GM21825 (cell line): ENCODE data around the gene KLHL22.

Experiments used
- ATAC-seq: cut with Tn5 transposase; IDR thresholded peaks from one replicate; pipeline ENCODE4 v1.9.1; 2021; ENCODE audit warnings: mild to moderate bottlenecking, moderate library complexity; ENCODE audit not compliant: unreplicated experiment

Gene KLHL22

GRCh38 chr22:20435436-20436306 is 59.9 kb downstream of the KLHL22 start:
- no peak for ATAC-seq

GRCh38 chr22:20434773-20435172 is 60.8 kb downstream of the KLHL22 start:
- no peak for ATAC-seq

DNA sequence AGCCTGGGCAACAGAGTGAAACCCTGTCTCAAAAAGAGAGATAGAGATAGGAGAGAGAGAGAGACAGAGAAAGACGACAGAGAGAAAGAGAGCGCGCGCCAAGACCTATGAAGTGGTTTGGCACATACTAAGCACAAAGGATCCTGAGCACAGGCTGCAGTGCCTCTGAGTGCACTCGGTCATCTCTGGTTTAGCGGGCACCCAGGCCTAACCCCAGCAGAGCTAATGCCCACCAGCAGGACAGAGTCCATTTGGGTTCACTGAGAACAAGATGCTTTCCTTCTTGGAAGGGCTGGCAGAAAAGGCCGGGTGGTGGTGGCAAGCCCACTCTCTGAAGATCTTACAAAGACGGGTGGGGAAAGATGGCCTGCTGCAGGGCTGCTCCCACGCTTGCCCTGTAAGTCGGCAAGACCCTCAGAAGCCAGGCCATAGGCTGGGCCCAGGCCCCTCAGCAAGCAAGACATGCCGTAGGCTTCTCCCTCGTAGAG is 61.3 kb downstream of the KLHL22 start:
- no peak for ATAC-seq

DNA sequence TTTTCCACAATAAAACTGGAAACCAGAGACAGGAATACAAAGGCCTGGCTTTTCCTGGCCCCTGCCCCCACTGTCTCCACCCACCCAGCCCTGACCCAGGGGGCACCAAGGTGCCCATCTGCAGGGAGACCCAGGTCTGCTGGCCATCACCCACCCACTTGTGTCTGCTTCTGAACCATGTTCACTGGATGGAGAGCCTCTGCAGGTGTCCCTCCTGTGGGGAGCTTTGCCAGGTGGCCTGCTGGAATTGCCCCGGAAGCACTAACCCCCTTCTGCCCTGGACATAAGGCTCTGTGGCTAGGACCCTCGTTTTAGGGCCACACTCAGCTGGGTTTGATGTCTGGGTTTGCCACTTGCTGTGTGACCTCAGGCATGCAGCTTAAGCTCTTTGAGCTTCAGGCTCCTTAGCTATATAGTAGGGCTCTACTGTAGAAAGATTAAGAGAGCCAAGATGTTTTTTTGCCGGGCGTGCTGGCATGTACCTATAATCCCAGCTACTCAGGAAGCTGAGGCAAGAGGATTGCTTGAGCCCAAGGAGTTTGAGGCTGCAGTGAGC is 61.8 kb downstream of the KLHL22 start:
- no peak for ATAC-seq

GRCh38 chr22:20433191-20433590 is 62.4 kb downstream of the KLHL22 start:
- no peak for ATAC-seq

DNA sequence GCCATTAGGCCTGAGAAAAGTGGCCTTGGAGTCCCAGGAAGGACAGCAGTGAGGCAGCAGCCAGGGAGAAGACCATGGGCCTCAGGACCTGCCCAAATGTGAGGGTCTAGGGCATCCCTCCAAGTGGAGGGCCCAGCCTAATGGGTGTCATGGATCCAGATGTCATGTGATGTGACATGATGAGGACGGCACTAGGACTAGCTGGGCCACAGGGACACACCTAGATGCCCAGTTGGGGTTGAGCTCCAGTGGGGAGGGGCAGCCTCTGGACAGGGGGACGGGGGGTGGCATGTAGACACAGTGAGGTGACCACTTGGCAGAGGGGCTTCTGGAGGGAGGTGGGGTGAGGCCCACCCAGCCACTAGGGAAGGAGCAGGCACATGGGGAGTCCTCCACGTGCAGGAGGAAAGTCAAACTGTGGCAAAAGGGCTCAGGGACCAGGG is 63.3 kb downstream of the KLHL22 start:
- ATAC-seq, result no peak

DNA sequence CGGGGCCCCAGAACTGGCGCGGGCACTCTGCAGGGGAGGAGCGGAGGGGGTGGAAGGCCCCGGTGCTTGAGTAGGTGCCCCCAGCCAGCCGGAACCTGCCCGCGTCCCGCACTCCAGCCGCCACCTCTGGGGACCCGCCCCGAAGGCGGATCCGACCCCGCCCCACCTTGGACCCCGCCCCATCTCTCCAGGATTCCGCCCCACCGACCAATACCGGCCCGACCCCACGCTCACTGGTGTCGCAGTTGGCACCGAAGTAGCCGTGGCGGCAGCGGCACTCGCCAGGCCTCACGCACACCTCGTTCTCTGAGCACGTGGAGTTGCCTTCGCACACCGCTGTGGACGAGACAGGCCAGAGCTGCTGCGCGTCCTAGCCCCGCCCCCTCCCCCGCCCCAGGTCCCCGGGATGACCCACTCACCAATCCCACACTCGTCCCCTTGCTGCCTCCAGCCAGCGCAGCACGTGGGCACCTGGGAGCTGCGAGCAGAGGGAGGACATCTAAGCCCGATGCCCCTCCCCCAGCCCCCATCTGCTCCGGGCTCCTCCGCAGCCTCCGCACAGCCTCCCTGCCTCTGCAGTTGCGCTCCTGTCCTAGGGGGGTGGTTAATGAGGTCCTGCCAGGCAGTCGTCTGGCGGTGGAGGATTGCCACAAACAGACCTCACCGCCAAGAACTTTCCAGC is 63.9 kb downstream of the KLHL22 start:
- no peak for ATAC-seq

DNA sequence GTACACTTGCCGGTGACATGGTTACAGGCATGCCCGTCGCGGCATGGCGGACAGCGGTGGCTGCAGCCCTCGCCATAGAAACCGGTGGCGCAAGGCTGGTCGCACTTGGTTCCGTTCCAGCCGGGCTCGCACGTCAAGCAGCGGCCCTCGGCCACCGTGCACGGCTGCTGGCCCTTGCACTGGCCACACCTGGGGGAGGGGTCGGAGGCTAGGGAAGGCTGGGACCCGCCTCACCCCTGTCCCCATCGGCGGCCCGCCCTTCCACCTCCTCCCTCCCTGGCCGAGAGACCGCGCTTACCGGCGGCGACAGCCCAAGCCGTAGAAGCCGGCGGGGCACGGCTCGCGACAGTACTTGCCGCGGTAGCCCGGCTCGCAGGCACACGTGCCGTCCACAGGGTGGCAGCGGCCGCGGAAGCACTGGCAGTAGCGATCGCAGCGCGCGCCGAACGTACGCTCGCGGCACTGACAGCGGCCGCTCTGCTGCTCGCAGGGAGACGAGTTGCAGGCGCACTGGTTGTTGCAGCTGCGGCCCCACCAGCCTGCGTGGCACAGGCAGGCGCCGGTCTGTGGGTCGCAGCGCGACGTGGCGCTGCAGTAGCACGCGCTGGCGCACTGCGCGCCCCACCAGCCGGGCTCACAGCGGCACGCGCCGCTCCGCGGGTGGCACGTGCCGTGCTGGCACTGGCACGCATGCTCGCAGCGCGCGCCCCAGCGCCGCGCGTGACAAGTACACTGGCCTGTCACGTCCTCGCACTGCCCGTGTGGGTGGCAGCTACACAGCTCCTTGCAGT is 64.7 kb downstream of the KLHL22 start:
- ATAC-seq, result no peak

DNA sequence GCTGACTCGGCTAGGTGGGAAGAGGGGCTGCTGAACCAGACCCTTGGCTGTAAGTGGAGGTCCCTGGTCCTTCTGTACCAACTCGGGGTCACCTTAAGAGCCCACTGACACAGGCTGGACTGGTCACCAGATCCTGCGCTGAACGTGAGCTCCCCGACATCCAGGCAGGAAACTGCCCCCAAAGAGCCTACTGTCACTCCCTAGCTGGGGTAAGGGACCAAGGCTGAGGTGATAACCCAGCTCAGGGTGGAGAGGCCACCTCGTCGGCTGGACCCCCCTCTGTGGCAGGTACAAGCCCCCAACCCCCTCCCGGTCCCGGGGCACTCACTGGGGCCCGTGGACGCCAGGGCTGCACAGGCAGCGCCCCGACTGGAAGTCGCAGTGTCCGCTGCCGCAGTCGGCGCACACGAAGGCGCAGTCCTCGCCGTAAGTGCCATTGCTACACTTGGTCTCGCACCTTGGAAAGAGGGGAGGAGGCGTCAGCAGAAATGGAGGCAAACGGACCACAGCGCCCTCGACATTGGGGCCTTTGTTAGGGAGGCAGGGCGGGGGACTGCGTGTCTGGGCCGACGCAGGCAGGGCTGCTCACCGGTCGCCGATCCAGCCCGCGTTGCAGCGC is 65.4 kb downstream of the KLHL22 start:
- no peak for ATAC-seq

- ATAC-seq, result no peak
Measured at GRCh38 chr22:20429254-20430100, 66.1 kb downstream of the KLHL22 start.

- ATAC-seq, result no peak
Measured at GRCh38 chr22:20428496-20429253, 66.9 kb downstream of the KLHL22 start.

DNA sequence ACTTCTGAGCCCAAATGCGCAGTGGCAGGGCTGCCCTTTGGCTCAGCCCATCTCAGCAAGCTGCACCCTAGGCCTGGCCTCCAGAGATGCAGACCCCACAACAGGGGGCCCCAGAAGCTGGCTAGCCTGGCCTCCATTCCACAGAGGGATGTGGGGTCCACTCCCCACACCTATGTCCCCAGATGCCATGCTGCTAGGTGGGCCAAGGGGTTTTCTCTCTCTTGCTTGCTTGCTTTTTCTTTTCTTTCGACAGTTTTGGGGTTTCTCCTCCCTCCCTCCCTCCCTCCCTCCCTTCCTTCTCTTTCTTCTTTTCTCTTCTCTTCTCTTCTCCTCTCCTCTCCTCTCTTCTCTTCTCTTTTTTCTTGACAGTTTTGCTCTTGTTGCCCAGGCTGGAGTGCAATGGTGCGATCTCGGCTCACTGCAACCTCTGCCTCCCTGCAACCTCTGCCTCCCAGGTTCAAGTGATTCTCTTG is 67.6 kb downstream of the KLHL22 start:
- ATAC-seq, result no peak

DNA sequence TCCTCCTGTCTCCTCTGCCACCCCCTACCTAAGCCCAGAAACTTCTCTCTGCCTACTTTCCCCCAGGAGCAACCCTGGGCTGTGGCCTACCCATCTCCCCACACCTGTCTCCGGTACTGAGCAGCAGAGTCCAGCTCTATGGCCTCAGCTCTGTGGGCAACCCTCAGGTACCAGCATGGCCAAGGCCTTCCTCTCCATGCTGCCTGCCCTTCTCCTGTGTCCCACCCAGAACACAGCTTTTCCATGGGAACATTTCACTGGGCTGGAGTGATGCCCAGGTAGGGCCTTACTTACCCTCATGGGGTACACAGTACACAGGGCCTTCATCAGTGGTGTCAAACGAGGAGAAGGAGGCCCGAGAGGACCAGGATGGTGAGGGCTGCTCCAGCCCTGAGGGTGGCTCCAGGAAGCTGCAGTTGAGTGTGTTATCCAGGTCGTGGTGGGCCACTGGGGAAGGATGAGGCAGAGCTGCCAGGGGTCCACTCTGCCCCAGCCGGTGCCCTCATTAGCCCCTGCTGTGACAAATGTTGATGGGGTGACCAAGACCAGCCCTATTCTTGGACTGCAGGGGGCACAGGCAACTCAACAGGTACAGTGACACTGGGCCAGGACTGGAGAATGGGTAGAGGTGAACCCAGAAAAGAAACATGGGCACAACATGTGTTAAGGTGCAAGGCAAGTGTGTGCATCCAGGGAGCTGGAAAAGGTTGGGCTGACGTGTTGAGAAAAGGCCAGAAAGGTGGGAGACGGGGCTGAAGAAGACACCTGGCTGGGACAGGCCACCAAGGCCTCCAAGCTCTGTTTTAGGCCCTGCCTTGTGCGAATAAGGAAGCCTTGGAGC is 68.3 kb downstream of the KLHL22 start:
- ATAC-seq, result no peak

GRCh38 chr22:20426259-20426615 is 69.4 kb downstream of the KLHL22 start:
- no peak for ATAC-seq

DNA sequence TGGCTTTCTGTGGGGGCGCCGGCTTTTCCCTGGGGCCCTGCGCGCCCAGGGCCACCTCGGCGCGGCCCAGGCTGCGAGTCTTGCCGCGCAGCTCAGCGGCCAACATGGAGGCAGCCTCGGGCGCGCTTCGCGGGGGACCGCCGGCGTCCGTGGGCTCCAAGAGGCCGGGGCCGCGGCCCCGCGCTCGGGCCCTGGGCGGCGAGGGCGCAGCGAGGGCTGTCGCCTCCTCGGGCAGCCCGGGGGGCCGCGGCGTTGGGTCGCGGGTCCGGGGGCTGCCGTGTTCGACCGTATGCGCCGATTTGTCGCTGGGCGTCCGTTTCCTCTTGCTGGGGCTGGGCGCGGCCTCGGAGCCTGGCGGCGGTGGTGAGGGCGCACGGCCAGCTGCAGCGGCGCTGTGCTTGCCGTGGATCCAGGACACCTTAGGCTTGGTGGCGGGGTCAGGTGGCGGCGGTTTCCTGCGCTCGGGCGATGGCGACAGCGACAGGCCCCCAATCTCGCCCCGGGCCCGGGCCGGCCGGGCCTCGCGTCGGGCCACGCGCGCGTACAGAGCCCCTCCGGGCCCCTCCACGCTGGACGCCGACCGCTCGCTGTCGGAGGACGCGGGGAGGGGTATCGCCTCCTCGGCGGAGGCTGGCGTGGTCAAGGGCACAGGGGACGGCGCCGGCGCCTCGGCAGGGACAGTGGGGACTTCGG is 69.9 kb downstream of the KLHL22 start:
- no peak for ATAC-seq

DNA sequence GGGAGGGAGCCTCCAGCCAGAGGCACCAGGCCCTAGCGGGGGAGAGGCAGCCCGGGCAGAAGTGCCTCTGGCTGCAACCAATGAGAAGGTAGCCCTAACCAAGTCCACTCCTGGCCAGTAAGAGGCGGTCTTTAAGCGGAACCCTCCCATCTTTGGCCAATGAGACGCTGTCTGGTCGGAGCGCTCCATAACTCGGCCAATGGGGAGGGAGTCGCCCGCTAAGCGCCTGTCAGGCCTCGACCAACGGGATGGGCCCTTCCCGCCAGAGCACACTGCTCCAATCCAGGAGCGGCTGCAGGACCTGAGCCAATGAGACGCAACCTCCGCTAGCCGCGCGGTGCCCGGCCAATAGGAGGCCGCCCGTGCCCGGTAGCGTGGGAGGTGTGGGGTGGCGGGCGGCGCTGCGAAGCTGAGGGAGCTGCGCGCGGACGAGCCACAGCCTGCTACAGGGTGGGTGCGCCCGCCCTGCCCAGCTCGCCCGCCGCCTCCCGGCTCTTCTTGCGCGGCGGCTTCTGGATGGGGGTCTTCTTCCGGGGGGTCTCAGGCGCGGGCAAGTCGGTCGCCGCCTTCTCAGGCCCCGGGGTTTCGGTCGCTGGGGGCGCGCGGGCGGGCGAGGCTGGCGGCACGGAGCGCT is 70.5 kb downstream of the KLHL22 start:
- ATAC-seq, result no peak

GRCh38 chr22:20424568-20424931 is 71.0 kb downstream of the KLHL22 start:
- no peak for ATAC-seq
